Fibroblast of lung (primary cell): ENCODE measurements around the gene APOD. TPM values are rescaled to one million over a fixed set of nuclear protein-coding genes. Genes with fewer than 3 reads are reported as not detected.

Source experiments
- DNase-seq, 2 donors: peaks; one replicate each; pipeline versions ENCODE4 v3.0.0 to v3.0.0-alpha.2; 2010; ENCODE audit warnings: low read depth in 2 of 2
- H2AFZ ChIP-seq: 2 replicates; pipeline ENCODE4 v1.5.1; 2012; ENCODE audit warnings: low read length, control low read depth, inconsistent platforms
- H3K27ac ChIP-seq: 2 replicates; pipeline ENCODE4 v1.5.1; 2011; ENCODE audit warnings: low read length, control low read depth; ENCODE audit not compliant: insufficient read depth
- H3K27me3 ChIP-seq: 2 replicates; pipeline ENCODE4 v1.5.1; 2011; ENCODE audit warnings: mild to moderate bottlenecking, low read length; ENCODE audit not compliant: control insufficient read depth, insufficient read depth
- H3K36me3 ChIP-seq: 2 replicates; pipeline ENCODE4 v1.5.1; 2011; ENCODE audit warnings: low read length; ENCODE audit not compliant: control insufficient read depth, insufficient read depth
- H3K4me1 ChIP-seq: 2 replicates; pipeline ENCODE4 v1.5.1; 2011; ENCODE audit warnings: low read length; ENCODE audit not compliant: control insufficient read depth, insufficient read depth; ENCODE audit errors: extremely low read depth
- H3K4me2 ChIP-seq: 2 replicates; pipeline ENCODE4 v1.5.1; 2011; ENCODE audit warnings: low read length, control low read depth; ENCODE audit not compliant: insufficient read depth; ENCODE audit errors: extremely low read depth
- H3K4me3 ChIP-seq, 4 experiments: fragments of 200-600 bp in 1 of 4; sonication (generic) in 1 of 4; replicated peaks in 1 of 4; 2 replicates each; pipeline ENCODE4 v1.5.1; 2011 to 2016; ENCODE audit warnings: low read length in 4 of 4, low read depth in 3 of 4, mild to moderate bottlenecking in 3 of 4, control low read depth in 2 of 4, inconsistent platforms in 1 of 4, mixed read lengths in 1 of 4; ENCODE audit not compliant: insufficient read depth in 1 of 4; ENCODE audit errors: control extremely low read depth in 1 of 4
- H3K79me2 ChIP-seq: 2 replicates; pipeline ENCODE4 v1.5.1; 2012; ENCODE audit warnings: mild to moderate bottlenecking, low read length, inconsistent platforms; ENCODE audit not compliant: control insufficient read depth, insufficient read depth
- H3K9ac ChIP-seq: 2 replicates; pipeline ENCODE4 v1.5.1; 2011; ENCODE audit warnings: mild to moderate bottlenecking, low read length, control low read depth; ENCODE audit not compliant: insufficient read depth
- H3K9me3 ChIP-seq: 2 replicates; pipeline ENCODE4 v1.5.1; 2012; ENCODE audit warnings: low read depth, low read length; ENCODE audit not compliant: control insufficient read depth, insufficient read depth
- H4K20me1 ChIP-seq: 2 replicates; pipeline ENCODE4 v1.5.1; 2011; ENCODE audit warnings: low read length; ENCODE audit not compliant: control insufficient read depth, insufficient read depth; ENCODE audit errors: extremely low read depth
- CTCF ChIP-seq, 2 donors: IDR thresholded peaks in 1 of 2; conservative IDR thresholded peaks in 1 of 2; 1 replicate in 1 of 2; 2 replicates in 1 of 2; pipeline ENCODE4 v1.5.1; 2011 to 2012; ENCODE audit warnings: low read length in 2 of 2, control low read depth in 1 of 2, inconsistent platforms in 1 of 2, low read depth in 1 of 2, mild to moderate bottlenecking in 1 of 2
- EZH2 ChIP-seq: IDR thresholded peaks from 2 replicates; pipeline ENCODE4 v1.5.1; 2012; ENCODE audit warnings: low read length, control low read depth, mild to moderate bottlenecking; ENCODE audit errors: missing control alignments
- polyA plus RNA-seq, 2 donors: library from polyadenylated mRNA; depleted of rRNA in 1 of 2; stranded (reverse) in 1 of 2; unstranded in 1 of 2; fragments of >200 nt; gene quantifications; 2 replicates each; pipeline ENCODE4 v1.2.1, GENCODE V29; 2011 to 2012; ENCODE audit warnings: missing spikeins in 1 of 2
- total RNA-seq: library from RNA; depleted of rRNA; stranded (reverse); fragments of >200 nt; gene quantifications from 2 replicates; pipeline ENCODE4 v1.2.1, GENCODE V29; 2014

APOD gene
- total and polyA plus RNA-seq, 2 donors (not counting 1 experiment from before 2014, with no cell fraction given) = 1.9 to 3.6 TPM

- Histone ChIP-seq H3K36me3 (no peaks in the 10 kb centered on the region), H3K79me2 (no peaks in the 10 kb centered on the region), H3K4me3 (no peak overlapping the region), H3K9me3 (no peaks in the 10 kb centered on the region), H2AFZ (no peak overlapping the region), H3K4me2 (no peak overlapping the region), H3K27ac (no peak overlapping the region), H4K20me1 (no peaks in the 10 kb centered on the region), H3K27me3 (peaks cover 3% of the 10 kb centered on the region), H3K4me1 (no peaks in the 10 kb centered on the region), H3K9ac (no peak overlapping the region)
- no peak for DNase-seq
- no peak for TF ChIP-seq EZH2
- TF ChIP-seq CTCF (conservative IDR thresholded peaks at IDR 0.05 in 1 of 2, IDR thresholded peaks at IDR 0.05 in 1 of 2; ENCODE audit: low read depth in 1 of 2, low read length in 2 of 2) = no peak
These were observed 33.7 kb downstream of the APOD start for GRCh38 chr3:195549931-195550519.

GRCh38 chr3:195548987-195549386 lies 34.8 kb downstream of the APOD start:
- DNase-seq = no peak
- Histone ChIP-seq H3K4me2 (no peak overlapping the region), H3K9ac (no peak overlapping the region), H3K27me3 (peaks cover 3% of the 10 kb centered on the region), H3K79me2 (no peaks in the 10 kb centered on the region), H3K4me3 (no peak overlapping the region), H3K4me1 (peaks cover 4% of the 10 kb centered on the region), H3K9me3 (no peaks in the 10 kb centered on the region), H3K27ac (no peak overlapping the region), H3K36me3 (no peaks in the 10 kb centered on the region), H2AFZ (no peak overlapping the region), H4K20me1 (no peaks in the 10 kb centered on the region)
- no peak for TF ChIP-seq EZH2
- no peak for TF ChIP-seq CTCF (conservative IDR thresholded peaks at IDR 0.05 in 1 of 2, IDR thresholded peaks at IDR 0.05 in 1 of 2; ENCODE audit: low read depth in 1 of 2, low read length in 2 of 2)

- no peak for DNase-seq
- Histone ChIP-seq H3K9ac (no peak overlapping the region), H3K79me2 (no peaks in the 10 kb centered on the region), H4K20me1 (no peaks in the 10 kb centered on the region), H3K27ac (no peak overlapping the region), H3K4me3 (no peak overlapping the region), H3K36me3 (no peaks in the 10 kb centered on the region), H3K4me1 (peaks cover 4% of the 10 kb centered on the region), H2AFZ (no peak overlapping the region), H3K9me3 (no peaks in the 10 kb centered on the region), H3K27me3 (peaks cover 3% of the 10 kb centered on the region), H3K4me2 (no peak overlapping the region)
- TF ChIP-seq CTCF (conservative IDR thresholded peaks at IDR 0.05 in 1 of 2, IDR thresholded peaks at IDR 0.05 in 1 of 2; ENCODE audit: low read depth in 1 of 2, low read length in 2 of 2) = no peak
- no peak for TF ChIP-seq EZH2
These were observed 35.2 kb downstream of the APOD start for GRCh38 chr3:195548501-195548900.
